Smooth muscle cell of the brain vasculature (primary cell): ENCODE results near the gene RXRB.

Source experiments
- DNase-seq: peaks from one replicate; pipeline ENCODE4 v3.0.0-alpha.2; 2012; ENCODE audit warnings: low read depth, low spot score

RXRB gene

DNA sequence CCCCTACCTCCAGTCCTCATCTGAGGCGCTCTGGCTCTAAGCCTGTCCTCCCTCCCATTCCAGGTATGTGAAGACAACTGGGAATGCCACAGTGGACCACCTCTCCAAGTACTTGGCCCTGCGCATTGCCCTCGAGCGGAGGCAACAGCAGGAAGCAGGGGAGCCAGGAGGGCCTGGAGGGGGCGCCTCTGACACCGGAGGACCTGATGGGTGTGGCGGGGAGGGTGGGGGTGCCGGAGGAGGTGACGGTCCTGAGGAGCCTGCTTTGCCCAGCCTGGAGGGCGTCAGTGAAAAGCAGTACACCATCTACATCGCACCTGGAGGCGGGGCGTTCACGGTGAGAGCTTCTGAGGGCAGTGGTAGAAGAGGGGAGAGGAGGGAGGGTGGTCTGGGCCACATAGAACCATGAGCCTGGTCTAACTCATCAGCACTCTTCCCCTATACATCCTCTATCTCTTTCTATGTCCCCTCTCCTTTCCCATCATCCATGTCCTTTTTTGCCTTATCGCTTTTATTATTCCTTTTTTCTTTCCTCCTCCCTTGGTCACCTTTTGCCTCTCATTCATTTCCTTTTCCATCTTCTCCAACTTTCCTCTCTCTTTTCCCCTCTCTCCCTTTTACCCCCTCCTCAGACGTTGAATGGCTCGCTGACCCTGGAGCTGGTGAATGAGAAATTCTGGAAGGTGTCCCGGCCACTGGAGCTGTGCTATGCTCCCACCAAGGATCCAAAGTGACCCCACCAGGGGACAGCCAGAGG, 11.4 kb upstream of the RXRB start:
- no peak for DNase-seq

GRCh38 chr6:33211136-33211535, 10.7 kb upstream of the RXRB start:
- no peak for DNase-seq

GRCh38 chr6:33209856-33210255, 9.4 kb upstream of the RXRB start:
- DNase-seq = no peak

DNA sequence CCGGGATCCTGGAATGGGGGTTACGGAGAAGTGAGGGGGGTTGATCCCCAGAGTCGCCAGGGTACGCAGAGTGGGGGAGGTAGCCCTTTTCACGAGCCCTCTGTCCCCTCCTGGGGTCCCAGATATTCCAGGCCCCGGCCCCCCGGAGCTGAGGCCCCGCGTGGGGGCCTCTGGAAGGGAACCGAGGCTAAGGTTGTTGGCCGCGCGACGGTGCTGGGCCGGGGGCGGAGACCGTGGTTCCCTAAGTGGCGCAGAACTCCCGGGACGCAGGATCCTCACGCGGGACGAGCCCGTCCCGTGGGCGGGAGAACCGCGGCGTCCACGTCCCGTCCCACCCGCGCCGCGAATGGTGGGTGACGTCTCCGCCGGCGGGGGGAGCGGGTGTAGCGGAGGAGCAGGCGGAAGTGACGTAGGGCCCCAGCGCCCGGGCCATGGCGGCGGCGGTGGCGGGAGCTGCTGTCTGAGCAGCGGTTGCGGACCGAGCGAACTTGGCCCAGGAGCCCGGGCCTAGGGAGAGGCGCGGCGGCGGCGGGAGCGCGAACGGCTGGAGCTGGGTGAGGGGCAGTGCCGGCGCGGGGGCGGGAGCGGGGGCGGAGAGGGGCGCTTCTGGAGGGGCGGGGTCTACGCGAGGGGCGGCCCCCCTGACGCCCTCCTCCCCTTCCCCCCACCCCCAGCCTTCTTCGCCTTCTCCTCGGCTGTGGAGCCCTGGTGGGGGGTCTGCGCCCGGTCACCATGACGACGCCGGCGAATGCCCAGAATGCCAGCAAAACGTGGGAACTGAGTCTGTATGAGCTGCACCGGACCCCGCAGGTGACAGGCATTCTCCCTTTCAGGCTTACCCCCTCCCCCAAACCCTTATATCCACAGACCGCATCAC, 7.9 kb upstream of the RXRB start, which contains the start of gene RING1:
TSS of gene RING1 (plus strand) at position 410 of the 877 bp plus-strand sequence. CDS start at position 733, 323 bp downstream.
- no peak for DNase-seq

GRCh38 chr6:33207552-33208090, 7.2 kb upstream of the RXRB start:
- DNase-seq = no peak

GRCh38 chr6:33206864-33207551, 6.5 kb upstream of the RXRB start:
- no peak for DNase-seq

- DNase-seq = no peak
These were observed 5.8 kb upstream of the RXRB start for GRCh38 chr6:33206027-33206863.

- DNase-seq = no peak
These were observed 4.9 kb upstream of the RXRB start for GRCh38 chr6:33205191-33206026.

DNA sequence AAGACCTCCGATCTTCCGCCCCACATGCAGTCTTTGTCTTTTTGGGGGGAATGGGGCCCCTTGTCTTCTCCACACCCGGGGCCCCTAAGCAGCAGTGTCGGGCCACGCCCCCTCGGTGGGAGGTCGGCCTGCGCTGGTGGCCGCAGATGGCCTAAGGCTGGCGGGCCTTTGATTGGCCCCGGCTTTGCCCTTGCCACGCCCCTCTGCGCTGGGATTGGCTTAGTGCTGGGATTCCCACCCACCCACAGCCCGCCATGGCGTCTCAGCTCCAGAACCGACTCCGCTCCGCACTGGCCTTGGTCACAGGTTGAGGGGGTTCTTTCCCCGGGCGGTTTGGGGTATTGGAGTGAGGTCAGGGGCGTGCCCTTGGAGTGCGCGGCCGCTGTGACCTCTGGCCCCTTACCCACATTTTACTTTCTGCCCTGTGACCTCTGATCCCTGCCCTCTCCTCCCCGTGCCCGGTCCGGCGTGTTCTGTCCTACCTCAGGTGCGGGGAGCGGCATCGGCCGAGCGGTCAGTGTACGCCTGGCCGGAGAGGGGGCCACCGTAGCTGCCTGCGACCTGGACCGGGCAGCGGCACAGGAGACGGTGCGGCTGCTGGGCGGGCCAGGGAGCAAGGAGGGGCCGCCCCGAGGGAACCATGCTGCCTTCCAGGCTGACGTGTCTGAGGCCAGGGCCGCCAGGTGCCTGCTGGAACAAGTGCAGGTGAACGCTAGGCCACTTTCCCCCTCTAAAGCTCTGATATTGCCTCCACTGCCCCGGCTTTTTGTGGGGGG, 4.1 kb upstream of the RXRB start, which contains the start of gene HSD17B8:
TSS of gene HSD17B8 (plus strand) at position 241 of the 776 bp plus-strand sequence. CDS start at position 255, 14 bp downstream.
- peak; percentile 77 for DNase-seq

DNA sequence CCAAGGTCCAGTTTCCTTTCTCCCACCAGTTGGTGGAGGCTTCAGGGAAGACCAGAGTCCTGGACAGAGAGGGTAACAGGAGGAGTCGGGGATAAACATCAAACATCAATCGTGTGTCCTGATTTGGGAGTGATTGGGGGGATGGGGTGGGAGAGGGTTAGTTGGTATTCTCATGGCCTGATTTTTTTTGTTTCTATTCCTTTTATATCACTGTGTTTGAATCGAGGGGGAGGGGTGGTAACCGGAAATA, 3.6 kb upstream of the RXRB start:
- DNase-seq = no peak

DNA sequence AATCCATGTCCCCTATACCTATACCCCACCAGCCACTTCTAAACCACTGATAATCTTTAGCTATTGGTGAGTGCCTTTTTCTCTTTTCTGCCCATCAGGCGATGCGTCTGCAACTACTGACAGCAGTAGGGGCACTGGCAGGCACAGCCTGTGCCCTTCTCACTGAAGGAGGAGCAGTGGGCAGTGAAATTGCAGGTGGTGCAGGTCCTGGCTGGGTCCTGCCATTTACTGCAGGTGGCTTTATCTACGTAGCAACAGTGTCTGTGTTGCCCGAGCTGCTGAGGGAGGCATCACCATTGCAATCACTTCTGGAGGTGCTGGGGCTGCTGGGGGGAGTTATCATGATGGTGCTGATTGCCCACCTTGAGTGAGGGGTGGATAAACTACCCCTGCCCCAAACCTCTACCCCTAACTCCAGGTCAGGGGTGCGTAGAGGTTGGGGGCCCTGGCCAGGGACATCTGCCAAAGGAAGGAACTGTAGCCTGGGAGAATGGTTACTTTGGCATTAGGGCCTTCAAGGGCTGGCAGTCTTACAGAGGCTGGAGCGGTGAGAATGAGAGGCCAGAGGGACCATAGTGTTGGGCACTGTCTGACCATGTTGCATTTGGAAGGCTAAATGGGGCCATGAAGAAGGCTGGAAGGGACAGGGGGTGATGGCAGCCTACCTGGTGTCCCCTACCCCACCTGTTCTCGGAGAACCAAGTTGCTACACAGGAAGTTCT, 3.1 kb upstream of the RXRB start:
- DNase-seq = no peak

- no peak for DNase-seq
These were observed 2.3 kb upstream of the RXRB start for GRCh38 chr6:33202799-33203198.

DNA sequence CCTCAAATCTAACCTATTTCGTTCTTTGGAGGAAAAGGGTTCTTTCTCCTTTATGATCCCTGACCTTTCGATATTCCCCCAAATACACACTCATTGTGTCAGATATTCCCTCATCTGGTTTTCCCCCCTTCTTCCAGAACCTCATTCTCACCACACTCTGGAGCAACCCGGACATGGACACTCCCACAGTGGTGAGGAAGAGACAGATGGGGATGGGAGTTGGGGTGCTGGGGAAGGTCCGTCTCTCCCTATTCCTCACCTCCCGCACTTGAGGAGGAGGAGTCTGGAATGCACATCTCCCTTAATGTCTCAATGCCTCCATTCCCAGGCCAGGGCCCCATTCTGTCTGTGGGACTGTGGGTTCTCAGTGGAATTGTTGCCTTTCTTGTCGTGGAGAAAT, 1.5 kb upstream of the RXRB start:
- no peak for DNase-seq

- DNase-seq = no peak
These were observed 681 bp upstream of the RXRB start for GRCh38 chr6:33201147-33201545.

GRCh38 chr6:33199687-33200218, 712 bp downstream of the RXRB start:
- no peak for DNase-seq

- DNase-seq = no peak
These were observed 1.5 kb downstream of the RXRB start for GRCh38 chr6:33198853-33199436.

DNA sequence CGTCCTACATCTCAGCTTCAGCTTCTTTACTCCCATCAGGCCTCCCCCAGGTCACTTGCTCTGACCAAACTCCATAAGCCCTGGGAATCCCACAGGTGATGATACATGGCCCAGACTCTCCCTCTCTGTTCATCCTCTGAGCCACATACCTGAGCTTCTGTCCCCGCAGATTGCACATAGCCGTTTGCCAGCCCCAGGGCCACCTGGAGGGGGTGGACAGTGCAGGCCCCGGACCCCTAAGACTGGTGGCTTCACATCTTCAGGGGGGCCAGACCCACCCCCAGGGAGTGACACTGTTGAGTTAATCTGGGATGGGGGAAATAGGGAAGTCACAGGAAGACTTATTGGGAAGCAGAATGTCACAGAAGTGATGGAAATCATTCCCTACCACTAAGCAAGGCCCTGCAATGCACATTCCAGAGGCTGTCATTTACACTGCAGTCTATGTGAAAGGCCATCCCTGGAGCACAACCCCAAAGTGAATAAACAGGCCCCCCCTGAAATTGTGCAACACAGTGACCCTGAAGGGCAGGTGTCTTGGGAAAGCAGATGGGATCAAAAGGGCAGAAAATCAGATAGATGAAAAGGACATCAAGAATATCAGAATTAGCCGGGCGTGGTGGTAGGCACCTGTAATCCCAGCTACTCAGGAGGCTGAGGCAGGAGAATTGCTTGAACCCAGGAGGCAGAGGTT, 2.2 kb downstream of the RXRB start:
- DNase-seq = no peak
